Glutamatergic neuron (in vitro differentiated cells): ENCODE measurements around the gene TMEM119. TPM values are rescaled to one million over a fixed set of nuclear protein-coding genes. Genes with fewer than 3 reads are reported as not detected.
"Not testable (repeated sequence)": the region's sequence is repeated elsewhere in the genome, so short reads cannot be mapped to it uniquely, and the experiment has no call there.

Experiments used
- DNase-seq: peaks from one replicate; pipeline ENCODE4 v3.0.0; 2022
- H3K27ac Mint-ChIP-seq: one replicate; pipeline ENCODE4 v1.8.0; 2020; ENCODE audit warnings: mild to moderate bottlenecking, mixed read lengths, inconsistent platforms; ENCODE audit not compliant: unreplicated experiment
- H3K27me3 Mint-ChIP-seq: one replicate; pipeline ENCODE4 v1.8.0; 2020; ENCODE audit warnings: mild to moderate bottlenecking, moderate library complexity, mixed read lengths, inconsistent platforms; ENCODE audit not compliant: unreplicated experiment
- H3K36me3 Mint-ChIP-seq: one replicate; pipeline ENCODE4 v1.8.0; 2020; ENCODE audit warnings: mild to moderate bottlenecking, mixed read lengths, inconsistent platforms; ENCODE audit not compliant: unreplicated experiment
- H3K4me1 Mint-ChIP-seq: one replicate; pipeline ENCODE4 v1.8.0; 2020; ENCODE audit warnings: mild to moderate bottlenecking, low read depth, mixed read lengths, inconsistent platforms; ENCODE audit not compliant: unreplicated experiment
- H3K4me3 Mint-ChIP-seq: one replicate; pipeline ENCODE4 v1.8.0; 2020; ENCODE audit warnings: mild to moderate bottlenecking, mixed read lengths, inconsistent platforms; ENCODE audit not compliant: unreplicated experiment
- H3K9me3 Mint-ChIP-seq: one replicate; pipeline ENCODE4 v1.8.0; 2020; ENCODE audit warnings: mild to moderate bottlenecking, moderate library complexity, mixed read lengths, inconsistent platforms; ENCODE audit not compliant: unreplicated experiment
- total RNA-seq: library from RNA; stranded (reverse); fragmentation: NEBNext Ultra II Directional; extraction: Animal tissue kit (Norgen Biotek cat#: 25700); gene quantifications from one replicate; pipeline ENCODE4 v1.2.1, GENCODE V29; 2021; ENCODE audit not compliant: unreplicated experiment
- TF ChIP-seq, protein P1 (sequence below): fragments of 200-600 bp; sonication (generic); IDR thresholded peaks from one replicate; pipeline ENCODE4 v1.5.0; 2021; ENCODE audit not compliant: partially characterized antibody, unreplicated experiment

The TMEM119 gene
- total RNA-seq, 1 donor from 2014 or later = 0.15 TPM

DNA sequence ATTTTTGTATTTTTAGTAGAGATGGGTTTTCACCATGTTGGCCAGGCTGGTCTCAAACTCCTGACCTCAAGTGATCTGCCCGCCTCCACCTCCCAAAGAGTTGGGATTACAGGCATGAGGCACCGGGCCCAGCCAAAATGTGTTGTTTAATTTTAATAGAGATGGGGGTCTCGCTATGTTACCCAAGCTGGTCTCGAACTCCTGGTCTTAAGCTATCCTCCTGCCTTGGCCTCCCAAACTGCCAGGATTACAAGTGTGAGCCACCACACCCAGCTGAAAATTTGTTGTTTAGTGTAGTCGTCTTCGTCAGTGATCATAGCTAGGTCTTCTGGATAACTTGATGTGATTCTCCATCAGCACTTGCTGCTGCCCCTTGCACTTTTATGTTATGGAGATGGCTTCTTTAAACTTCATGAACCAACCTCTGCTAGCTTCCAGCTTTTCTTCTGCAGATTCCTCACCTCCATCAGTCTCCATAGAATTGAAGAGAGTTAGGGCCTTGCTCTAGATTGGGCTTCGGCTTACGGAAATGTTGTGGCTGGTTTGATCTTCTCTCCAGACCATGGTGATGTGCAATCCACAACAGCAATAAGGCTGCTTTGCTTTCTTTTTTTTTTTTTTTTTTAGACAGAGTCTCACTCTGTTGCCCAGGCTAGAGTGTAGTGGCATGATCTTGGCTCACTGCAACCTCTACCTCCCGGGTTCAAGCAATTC lies 22.5 kb downstream of the TMEM119 start:
- Mint-ChIP-seq H3K27ac (no peak overlapping the region), H3K4me3 (no peak overlapping the region), H3K36me3 (no peaks in the 10 kb centered on the region), H3K9me3 (peaks cover 2% of the 10 kb centered on the region), H3K27me3 (peaks cover 6% of the 10 kb centered on the region), H3K4me1 (no peaks in the 10 kb centered on the region)
- TF ChIP-seq, protein P1, sequence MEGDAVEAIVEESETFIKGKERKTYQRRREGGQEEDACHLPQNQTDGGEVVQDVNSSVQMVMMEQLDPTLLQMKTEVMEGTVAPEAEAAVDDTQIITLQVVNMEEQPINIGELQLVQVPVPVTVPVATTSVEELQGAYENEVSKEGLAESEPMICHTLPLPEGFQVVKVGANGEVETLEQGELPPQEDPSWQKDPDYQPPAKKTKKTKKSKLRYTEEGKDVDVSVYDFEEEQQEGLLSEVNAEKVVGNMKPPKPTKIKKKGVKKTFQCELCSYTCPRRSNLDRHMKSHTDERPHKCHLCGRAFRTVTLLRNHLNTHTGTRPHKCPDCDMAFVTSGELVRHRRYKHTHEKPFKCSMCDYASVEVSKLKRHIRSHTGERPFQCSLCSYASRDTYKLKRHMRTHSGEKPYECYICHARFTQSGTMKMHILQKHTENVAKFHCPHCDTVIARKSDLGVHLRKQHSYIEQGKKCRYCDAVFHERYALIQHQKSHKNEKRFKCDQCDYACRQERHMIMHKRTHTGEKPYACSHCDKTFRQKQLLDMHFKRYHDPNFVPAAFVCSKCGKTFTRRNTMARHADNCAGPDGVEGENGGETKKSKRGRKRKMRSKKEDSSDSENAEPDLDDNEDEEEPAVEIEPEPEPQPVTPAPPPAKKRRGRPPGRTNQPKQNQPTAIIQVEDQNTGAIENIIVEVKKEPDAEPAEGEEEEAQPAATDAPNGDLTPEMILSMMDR = no peak
- no peak for DNase-seq

DNA sequence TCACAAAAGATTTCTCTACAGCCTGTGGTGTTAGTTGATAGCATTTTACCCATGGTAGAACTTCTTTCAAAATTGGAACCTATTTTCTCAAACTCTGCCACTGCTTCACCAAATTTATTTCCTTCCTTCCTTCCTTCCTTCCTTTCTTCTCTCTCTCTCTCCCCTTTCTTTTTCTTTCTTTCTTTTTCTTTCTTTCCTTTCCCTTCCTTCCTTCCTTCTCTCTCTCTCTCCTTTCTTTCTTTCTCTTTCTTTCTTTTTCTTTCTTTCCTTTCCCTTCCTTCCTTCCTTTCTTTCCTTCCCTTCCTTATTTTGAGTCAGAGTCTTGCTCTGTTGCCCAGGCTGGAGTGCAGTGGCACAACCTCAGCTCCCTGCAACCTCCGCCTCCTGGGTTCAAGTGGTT lies 23.6 kb downstream of the TMEM119 start:
- H3K9me3 Mint-ChIP-seq, H3K36me3 Mint-ChIP-seq, H3K4me1 Mint-ChIP-seq, H3K4me3 Mint-ChIP-seq, H3K27ac Mint-ChIP-seq, H3K27me3 Mint-ChIP-seq, DNase-seq: not testable (repeated sequence)

DNA sequence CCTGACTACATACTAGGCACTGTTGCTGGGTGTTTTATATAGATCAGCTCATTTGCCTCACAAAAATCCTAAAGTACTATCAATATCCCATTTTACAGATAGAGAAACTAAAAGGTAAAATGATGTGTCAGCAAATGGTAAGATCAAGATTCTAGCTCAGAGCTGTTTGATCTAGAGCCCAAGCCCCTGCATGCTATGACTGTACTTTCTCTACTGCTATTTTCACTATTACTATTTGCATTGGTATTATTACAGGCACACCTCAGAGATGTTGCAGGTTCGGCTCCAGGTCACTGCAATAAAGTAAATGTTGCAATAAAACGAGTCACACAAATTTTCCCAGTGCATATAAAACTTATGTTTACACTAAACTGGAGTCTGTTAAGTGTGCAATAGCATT lies 24.6 kb downstream of the TMEM119 start:
- H3K27ac Mint-ChIP-seq = no peak overlapping the region
- TF ChIP-seq, protein P1 = no peak
- H3K27me3 Mint-ChIP-seq = peaks cover 4% of the 10 kb centered on the region
- H3K4me1 Mint-ChIP-seq = peaks cover 3% of the 10 kb centered on the region
- H3K9me3 Mint-ChIP-seq = no peaks in the 10 kb centered on the region
- no peak overlapping the region for H3K4me3 Mint-ChIP-seq
- DNase-seq = no peak
- H3K36me3 Mint-ChIP-seq = no peaks in the 10 kb centered on the region

DNA sequence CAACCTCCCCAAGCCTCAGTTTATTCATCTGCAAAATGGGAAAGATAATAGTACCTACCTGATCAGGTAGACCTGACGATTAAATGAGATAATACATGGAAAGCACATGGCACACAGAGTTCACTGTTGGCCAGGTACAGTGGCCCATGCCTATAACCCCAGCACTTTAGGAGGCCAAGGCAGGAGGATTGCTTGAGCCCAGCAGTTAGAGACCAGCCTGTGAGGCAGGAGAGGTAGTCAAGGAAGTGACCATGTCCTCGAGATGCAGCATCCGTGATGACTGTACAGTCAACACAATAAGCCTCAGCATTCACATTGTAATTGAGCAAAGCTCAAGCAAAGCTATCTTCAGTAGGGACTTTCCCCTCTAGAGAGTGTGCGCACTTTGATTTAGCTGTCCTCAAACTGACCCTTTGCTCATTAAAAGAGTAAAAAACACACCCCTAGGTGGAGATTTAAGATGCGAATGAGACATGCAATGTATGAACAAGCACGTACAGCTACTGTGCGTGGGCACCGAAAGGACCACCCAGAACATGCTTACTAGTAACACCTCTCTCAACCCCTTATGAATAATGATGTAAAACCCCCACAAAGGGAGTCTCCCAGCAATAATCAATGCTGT lies 25.6 kb downstream of the TMEM119 start:
- Mint-ChIP-seq H3K27me3 (peaks cover 2% of the 10 kb centered on the region), H3K9me3 (no peaks in the 10 kb centered on the region), H3K4me1 (peaks cover 3% of the 10 kb centered on the region), H3K4me3 (no peak overlapping the region), H3K27ac (no peak overlapping the region), H3K36me3 (no peaks in the 10 kb centered on the region)
- TF ChIP-seq, protein P1 = no peak
- no peak for DNase-seq

DNA sequence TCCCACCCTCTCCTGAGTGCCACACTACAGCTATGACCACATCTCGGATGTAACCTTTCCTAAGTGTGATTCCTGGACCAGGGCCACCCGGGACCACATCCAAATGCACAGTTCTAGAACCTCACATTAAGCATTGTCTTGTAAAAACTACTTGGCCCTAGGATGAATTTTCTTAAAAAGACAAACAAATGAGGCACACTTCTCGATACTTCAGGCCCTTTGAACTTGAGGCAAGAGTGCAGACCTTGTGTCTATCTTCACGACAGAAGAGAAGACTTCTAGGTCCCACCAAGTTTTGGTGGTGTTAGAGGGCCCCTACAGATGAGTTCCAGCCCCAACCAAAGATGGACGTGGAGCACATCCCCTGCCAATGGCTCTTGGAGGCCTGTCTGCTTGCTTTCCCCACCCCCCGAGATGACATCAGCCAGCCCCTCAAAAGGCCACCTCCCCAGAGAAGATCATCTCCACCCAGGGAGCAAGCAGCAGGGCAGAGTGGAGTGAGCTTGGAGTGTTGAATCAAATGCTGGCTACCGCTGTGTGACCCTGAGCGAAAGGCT lies 26.2 kb downstream of the TMEM119 start:
- Mint-ChIP-seq H3K27me3 (peaks cover 2% of the 10 kb centered on the region), H3K36me3 (no peaks in the 10 kb centered on the region), H3K27ac (no peak overlapping the region), H3K4me3 (no peak overlapping the region), H3K9me3 (no peaks in the 10 kb centered on the region), H3K4me1 (peaks cover 3% of the 10 kb centered on the region)
- no peak for DNase-seq
- TF ChIP-seq, protein P1 = no peak
